ENCODE data around the gene RAB33A.

DNA sequence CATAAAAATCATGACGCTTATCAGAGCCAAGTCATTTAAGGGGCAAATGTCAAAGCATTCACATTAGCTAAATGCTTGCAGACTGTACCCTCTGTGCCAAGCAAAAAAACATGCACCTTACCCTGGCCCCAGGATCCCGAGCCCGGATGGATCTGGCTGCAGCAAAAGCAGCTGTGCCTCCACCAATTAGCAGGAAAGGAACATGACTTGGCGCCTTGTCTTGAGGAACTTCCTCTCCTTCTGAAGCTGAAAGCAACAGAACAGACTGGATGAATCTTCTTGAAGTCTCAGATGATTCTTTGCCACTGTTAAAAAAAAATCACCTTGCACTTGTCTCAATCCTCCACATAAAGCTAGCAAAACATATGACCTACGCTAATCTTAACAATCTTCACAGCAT, 24.1 kb upstream of the RAB33A start:
- TF ChIP-seq, protein P1, sequence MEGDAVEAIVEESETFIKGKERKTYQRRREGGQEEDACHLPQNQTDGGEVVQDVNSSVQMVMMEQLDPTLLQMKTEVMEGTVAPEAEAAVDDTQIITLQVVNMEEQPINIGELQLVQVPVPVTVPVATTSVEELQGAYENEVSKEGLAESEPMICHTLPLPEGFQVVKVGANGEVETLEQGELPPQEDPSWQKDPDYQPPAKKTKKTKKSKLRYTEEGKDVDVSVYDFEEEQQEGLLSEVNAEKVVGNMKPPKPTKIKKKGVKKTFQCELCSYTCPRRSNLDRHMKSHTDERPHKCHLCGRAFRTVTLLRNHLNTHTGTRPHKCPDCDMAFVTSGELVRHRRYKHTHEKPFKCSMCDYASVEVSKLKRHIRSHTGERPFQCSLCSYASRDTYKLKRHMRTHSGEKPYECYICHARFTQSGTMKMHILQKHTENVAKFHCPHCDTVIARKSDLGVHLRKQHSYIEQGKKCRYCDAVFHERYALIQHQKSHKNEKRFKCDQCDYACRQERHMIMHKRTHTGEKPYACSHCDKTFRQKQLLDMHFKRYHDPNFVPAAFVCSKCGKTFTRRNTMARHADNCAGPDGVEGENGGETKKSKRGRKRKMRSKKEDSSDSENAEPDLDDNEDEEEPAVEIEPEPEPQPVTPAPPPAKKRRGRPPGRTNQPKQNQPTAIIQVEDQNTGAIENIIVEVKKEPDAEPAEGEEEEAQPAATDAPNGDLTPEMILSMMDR (IDR thresholded peaks at IDR 0.05; ENCODE audit: insufficient read depth, low read depth, low read length): no peak
- TF ChIP-seq EZH2 (IDR thresholded peaks at IDR 0.05; ENCODE audit: insufficient read depth, low read length): no peak

Measured in astrocyte (in vitro differentiated cells and primary cell).